ENCODE results near the gene EIF3I.

The EIF3I gene

GRCh38 chr1:32266921-32267591, 44.8 kb downstream of the EIF3I start:
- no peak overlapping the region for H3K4me3 ChIP-seq (ENCODE audit: low read length)
- no CpG with 5 or more reads among the region's 7 CpGs for WGBS (ENCODE audit: insufficient coverage, insufficient read length)
- no peak for DNase-seq (ENCODE audit: low read depth, low spot score)
- no peaks in the 10 kb centered on the region for H3K36me3 ChIP-seq (ENCODE audit: control insufficient read depth, insufficient read depth, low read length)
- H3K27me3 ChIP-seq (ENCODE audit: control insufficient read depth, insufficient read depth, low read length) = no peaks in the 10 kb centered on the region
- no peaks in the 10 kb centered on the region for H3K9me3 ChIP-seq (ENCODE audit: control insufficient read depth, insufficient read depth, low read length)
- H3K4me1 ChIP-seq (ENCODE audit: control insufficient read depth, insufficient read depth, low read length) = no peaks in the 10 kb centered on the region
- no peak overlapping the region for H3K27ac ChIP-seq (ENCODE audit: low read length)

GRCh38 chr1:32269744-32270143, 47.5 kb downstream of the EIF3I start:
- H3K9me3 ChIP-seq (ENCODE audit: control insufficient read depth, insufficient read depth, low read length) = no peaks in the 10 kb centered on the region
- no peak overlapping the region for H3K27ac ChIP-seq (ENCODE audit: low read length)
- peaks cover 5% of the 10 kb centered on the region; the same call in 1 of the 2 replicates for H3K4me1 ChIP-seq (ENCODE audit: control insufficient read depth, insufficient read depth, low read length)
- no peak for DNase-seq (ENCODE audit: low read depth, low spot score)
- no peaks in the 10 kb centered on the region for H3K27me3 ChIP-seq (ENCODE audit: control insufficient read depth, insufficient read depth, low read length)
- H3K4me3 ChIP-seq (ENCODE audit: low read length) = no peak overlapping the region
- H3K36me3 ChIP-seq (ENCODE audit: control insufficient read depth, insufficient read depth, low read length) = no peaks in the 10 kb centered on the region

- 0 out of 2 replicates have a peak, but pooled peaks cover 4% of the 10 kb centered on the region for H3K36me3 ChIP-seq (ENCODE audit: control insufficient read depth, insufficient read depth, low read length)
- H3K9me3 ChIP-seq (ENCODE audit: control insufficient read depth, insufficient read depth, low read length) = no peaks in the 10 kb centered on the region
- H3K27ac ChIP-seq (ENCODE audit: low read length) = no peak overlapping the region
- DNase-seq (ENCODE audit: low read depth, low spot score) = no peak
- H3K4me1 ChIP-seq (ENCODE audit: control insufficient read depth, insufficient read depth, low read length) = peaks cover 7% of the 10 kb centered on the region
- WGBS (ENCODE audit: insufficient coverage, insufficient read length) = 100% methylated on average over 4 of the region's 7 CpGs
- H3K4me3 ChIP-seq (ENCODE audit: low read length) = no peak overlapping the region
- H3K27me3 ChIP-seq (ENCODE audit: control insufficient read depth, insufficient read depth, low read length) = no peaks in the 10 kb centered on the region
Observed at GRCh38 chr1:32272557-32273390, 50.6 kb downstream of the EIF3I start.

- Histone ChIP-seq H3K4me1 (ENCODE audit: control insufficient read depth, insufficient read depth, low read length) (peaks cover 7% of the 10 kb centered on the region), H3K36me3 (ENCODE audit: control insufficient read depth, insufficient read depth, low read length) (0 out of 2 replicates have a peak, but pooled peaks cover 4% of the 10 kb centered on the region), H3K27me3 (ENCODE audit: control insufficient read depth, insufficient read depth, low read length) (no peaks in the 10 kb centered on the region), H3K9me3 (ENCODE audit: control insufficient read depth, insufficient read depth, low read length) (no peaks in the 10 kb centered on the region), H3K4me3 (ENCODE audit: low read length) (no peak overlapping the region; the same call in 1 of the 2 replicates), H3K27ac (ENCODE audit: low read length) (no peak overlapping the region)
- 100% methylated on average over 1 of the region's 10 CpGs for WGBS (ENCODE audit: insufficient coverage, insufficient read length)
- DNase-seq (ENCODE audit: low read depth, low spot score) = peak; percentile 80
Observed at GRCh38 chr1:32273391-32274208, 51.4 kb downstream of the EIF3I start.

- H3K4me3 ChIP-seq (ENCODE audit: low read length) = peak overlapping the region; percentile 4; the same call in 1 of the 2 replicates
- no peak overlapping the region for H3K27ac ChIP-seq (ENCODE audit: low read length)
- peaks cover 8% of the 10 kb centered on the region; the same call in 1 of the 2 replicates for H3K36me3 ChIP-seq (ENCODE audit: control insufficient read depth, insufficient read depth, low read length)
- no peak for DNase-seq (ENCODE audit: low read depth, low spot score)
- no CpG with 5 or more reads among the region's 31 CpGs for WGBS (ENCODE audit: insufficient coverage, insufficient read length)
- H3K9me3 ChIP-seq (ENCODE audit: control insufficient read depth, insufficient read depth, low read length) = no peaks in the 10 kb centered on the region
- H3K4me1 ChIP-seq (ENCODE audit: control insufficient read depth, insufficient read depth, low read length) = peaks cover 7% of the 10 kb centered on the region
- no peaks in the 10 kb centered on the region for H3K27me3 ChIP-seq (ENCODE audit: control insufficient read depth, insufficient read depth, low read length)
Observed at GRCh38 chr1:32274646-32275340, 52.6 kb downstream of the EIF3I start.

GRCh38 chr1:32275424-32275823, 53.2 kb downstream of the EIF3I start:
- Histone ChIP-seq H3K27me3 (ENCODE audit: control insufficient read depth, insufficient read depth, low read length) (no peaks in the 10 kb centered on the region), H3K4me3 (ENCODE audit: low read length) (peak overlapping the region; percentile 4; the same call in 1 of the 2 replicates), H3K27ac (ENCODE audit: low read length) (no peak overlapping the region)

GRCh38 chr1:32276032-32276782, 54.0 kb downstream of the EIF3I start:
- peaks cover 15% of the 10 kb centered on the region; the same call in 1 of the 2 replicates for H3K36me3 ChIP-seq (ENCODE audit: control insufficient read depth, insufficient read depth, low read length)
- no peak overlapping the region for H3K27ac ChIP-seq (ENCODE audit: low read length)
- peaks cover 7% of the 10 kb centered on the region for H3K4me1 ChIP-seq (ENCODE audit: control insufficient read depth, insufficient read depth, low read length)
- no peak for DNase-seq (ENCODE audit: low read depth, low spot score)
- no peaks in the 10 kb centered on the region; the same call in 1 of the 2 replicates for H3K27me3 ChIP-seq (ENCODE audit: control insufficient read depth, insufficient read depth, low read length)
- WGBS (ENCODE audit: insufficient coverage, insufficient read length) = no CpG with 5 or more reads among the region's 30 CpGs
- no peaks in the 10 kb centered on the region for H3K9me3 ChIP-seq (ENCODE audit: control insufficient read depth, insufficient read depth, low read length)
- no peak overlapping the region for H3K4me3 ChIP-seq (ENCODE audit: low read length)

More at GRCh38 chr1:32275424-32275823, 53.2 kb downstream of the EIF3I start:
- no peak for DNase-seq (ENCODE audit: low read depth, low spot score)
- Histone ChIP-seq H3K4me1 (ENCODE audit: control insufficient read depth, insufficient read depth, low read length) (peaks cover 7% of the 10 kb centered on the region), H3K36me3 (ENCODE audit: control insufficient read depth, insufficient read depth, low read length) (peaks cover 12% of the 10 kb centered on the region; the same call in 1 of the 2 replicates), H3K9me3 (ENCODE audit: control insufficient read depth, insufficient read depth, low read length) (no peaks in the 10 kb centered on the region)
- no CpG with 5 or more reads among the region's 41 CpGs for WGBS (ENCODE audit: insufficient coverage, insufficient read length)

Measured in iPS DF 6.9 (cell line).